HG02571 (cell line): ENCODE results near the gene HBS1L.

Experiments
- ATAC-seq: cut with Tn5 transposase; IDR thresholded peaks from one replicate; pipeline ENCODE4 v1.9.1; 2021; ENCODE audit warnings: mild to moderate bottlenecking, moderate library complexity; ENCODE audit not compliant: unreplicated experiment

The HBS1L gene

GRCh38 chr6:135038335-135038734 is 16.3 kb downstream of the HBS1L start:
- no peak for ATAC-seq

GRCh38 chr6:135037541-135037940 is 17.1 kb downstream of the HBS1L start:
- ATAC-seq, result no peak

GRCh38 chr6:135036731-135037420 is 17.7 kb downstream of the HBS1L start:
- ATAC-seq, result no peak

- ATAC-seq, result no peak
Measured at GRCh38 chr6:135033238-135033637, 21.4 kb downstream of the HBS1L start.

GRCh38 chr6:135030532-135031178 is 24.0 kb downstream of the HBS1L start:
- ATAC-seq, result no peak

- ATAC-seq, result peak; percentile 94
Measured at GRCh38 chr6:135030056-135030473, 24.6 kb downstream of the HBS1L start.

- no peak for ATAC-seq
Measured at GRCh38 chr6:135025775-135026174, 28.8 kb downstream of the HBS1L start.

GRCh38 chr6:135025175-135025574 is 29.4 kb downstream of the HBS1L start:
- ATAC-seq, result no peak

- ATAC-seq, result no peak
Measured at GRCh38 chr6:135022050-135022697, 32.4 kb downstream of the HBS1L start.

GRCh38 chr6:135021310-135022049 is 33.1 kb downstream of the HBS1L start:
- ATAC-seq, result peak; percentile 73

- no peak for ATAC-seq
Measured at GRCh38 chr6:135018941-135019340, 35.7 kb downstream of the HBS1L start.

GRCh38 chr6:135018052-135018451 is 36.6 kb downstream of the HBS1L start:
- no peak for ATAC-seq

- peak; percentile 91 for ATAC-seq
Measured at GRCh38 chr6:135014353-135014832, 40.2 kb downstream of the HBS1L start.

GRCh38 chr6:135013211-135013610 is 41.4 kb downstream of the HBS1L start:
- no peak for ATAC-seq

- ATAC-seq, result no peak
Measured at GRCh38 chr6:135012764-135013163, 41.9 kb downstream of the HBS1L start.

- ATAC-seq, result no peak
Measured at GRCh38 chr6:135012349-135012748, 42.3 kb downstream of the HBS1L start.

- ATAC-seq, result peak; percentile 8
Measured at GRCh38 chr6:135008941-135009290, 45.7 kb downstream of the HBS1L start.

- peak; percentile 69 for ATAC-seq
Measured at GRCh38 chr6:135008072-135008940, 46.3 kb downstream of the HBS1L start.

- ATAC-seq, result no peak
Measured at GRCh38 chr6:135006386-135006914, 48.2 kb downstream of the HBS1L start.

GRCh38 chr6:135004399-135004798 is 50.2 kb downstream of the HBS1L start:
- ATAC-seq, result no peak
